GM12892 (cell line): ENCODE measurements around the gene CLDN5.

Experiments used
- POLR2A ChIP-seq: IDR thresholded peaks from 2 replicates; pipeline ENCODE4 v1.6.1; 2011; ENCODE audit warnings: low read depth, low read length, control low read depth
- POLR2AphosphoS5 ChIP-seq: IDR thresholded peaks from 2 replicates; pipeline ENCODE4 v1.6.1; 2011; ENCODE audit warnings: low read depth, low read length, control low read depth
- TAF1 ChIP-seq: IDR thresholded peaks from 2 replicates; pipeline ENCODE4 v1.6.1; 2011; ENCODE audit warnings: low read depth, mild to moderate bottlenecking, control low read depth, low read length, borderline replicate concordance

GRCh38 chr22:19478045-19478900, 45.9 kb downstream of the CLDN5 start:
- TF ChIP-seq POLR2AphosphoS5: no peak
- no peak for TF ChIP-seq POLR2A
- TF ChIP-seq TAF1: no peak
